GM21423 (cell line): ENCODE measurements around the gene PCDH9.
"Not testable (repeated sequence)": the region's sequence is repeated elsewhere in the genome, so short reads cannot be mapped to it uniquely, and the experiment has no call there.

ENCODE experiments used
- ATAC-seq: cut with Tn5 transposase; IDR thresholded peaks from one replicate; pipeline ENCODE4 v1.9.1; 2021; ENCODE audit warnings: mild to moderate bottlenecking, moderate library complexity; ENCODE audit not compliant: unreplicated experiment

PCDH9 gene

GRCh38 chr13:66262330-66262729 is 967.8 kb downstream of the PCDH9 start:
- no peak for ATAC-seq

GRCh38 chr13:66259426-66259825 is 970.7 kb downstream of the PCDH9 start:
- not testable (repeated sequence) for ATAC-seq
